NCI-H526 (cell line): ENCODE measurements around the gene OR10A5.
"Not testable (repeated sequence)": the region's sequence is repeated elsewhere in the genome, so short reads cannot be mapped to it uniquely, and the experiment has no call there.

Experiments
- DNase-seq, 2 experiments: peaks; one replicate each; lab custom pipeline; 2025; lab: John Stamatoyannopoulos, UW

OR10A5 gene

DNA sequence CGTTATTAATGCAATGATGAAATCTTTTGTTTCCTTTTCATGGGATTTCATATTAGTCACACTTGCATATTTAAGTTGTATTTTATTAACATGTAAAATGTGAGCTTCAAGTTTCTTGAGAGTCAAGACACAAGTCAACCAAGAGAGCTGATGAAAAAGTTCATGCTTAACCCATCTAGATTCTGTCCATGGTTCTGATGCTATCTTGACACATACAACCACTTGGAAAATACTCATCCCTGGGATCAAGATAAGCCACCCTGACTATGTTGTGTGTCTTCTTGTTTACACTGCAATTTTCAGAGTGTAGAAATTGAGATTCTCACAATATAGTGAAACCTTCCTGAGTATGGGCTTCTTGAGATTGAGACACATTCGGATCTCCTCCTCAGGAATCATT, 30.3 kb downstream of the OR10A5 start:
- no peak for DNase-seq

DNA sequence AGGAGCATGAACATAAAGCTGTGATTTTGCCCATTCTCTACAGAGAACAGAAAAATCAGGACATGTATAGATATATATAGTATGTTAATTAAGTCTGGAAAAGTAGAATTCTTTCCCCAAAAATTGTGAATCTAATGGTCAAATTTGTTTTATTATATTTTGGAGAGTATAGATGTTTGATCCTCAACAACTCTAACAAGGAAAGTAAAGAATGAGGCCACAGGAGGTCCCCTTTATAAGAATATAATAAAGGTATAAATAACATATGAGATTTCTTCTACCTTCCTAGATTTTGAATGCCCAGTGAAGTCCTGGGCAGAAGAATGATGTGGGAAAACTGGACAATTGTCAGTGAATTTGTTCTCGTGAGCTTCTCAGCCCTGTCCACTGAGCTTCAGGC, 30.8 kb downstream of the OR10A5 start, which contains the start of gene OR10A4:
Gene OR10A4 (plus strand): TSS at position 301 of the 400 bp plus-strand sequence. CDS start 23 bp downstream, at position 324.
- no peak for DNase-seq

- DNase-seq, result no peak
These were observed 31.4 kb downstream of the OR10A5 start for GRCh38 chr11:6876914-6877313.

GRCh38 chr11:6882751-6883150, 37.3 kb downstream of the OR10A5 start:
- no peak for DNase-seq

DNA sequence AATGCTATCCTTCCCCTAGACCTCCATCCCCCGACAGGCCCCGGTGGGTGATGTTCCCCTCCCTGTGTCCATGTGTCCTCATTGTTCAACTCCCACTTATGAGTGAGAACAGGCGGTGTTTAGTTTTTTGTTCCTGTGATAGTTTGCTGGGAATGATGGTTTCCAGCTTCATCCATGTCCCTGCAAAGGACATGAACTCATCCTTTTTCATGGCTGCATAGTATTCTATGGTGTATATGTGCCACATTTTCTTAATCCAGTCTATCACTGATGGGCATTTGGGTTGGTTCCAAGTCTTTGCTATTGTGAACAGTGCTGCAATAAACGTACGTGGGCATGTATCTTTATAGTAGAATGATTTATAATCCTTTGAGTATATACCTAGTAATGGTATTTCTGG, 42.2 kb downstream of the OR10A5 start:
- not testable (repeated sequence) for DNase-seq

GRCh38 chr11:6888830-6889229, 43.3 kb downstream of the OR10A5 start:
- DNase-seq, result no peak

- DNase-seq, result no peak
These were observed 44.4 kb downstream of the OR10A5 start for GRCh38 chr11:6889835-6890234.

GRCh38 chr11:6892400-6892799, 46.9 kb downstream of the OR10A5 start, which contains the start of gene OR2D2:
OR2D2 (minus strand) TSS chr11:6892500; CDS start chr11:6892500, 0 bp downstream.
- DNase-seq, result no peak

DNA sequence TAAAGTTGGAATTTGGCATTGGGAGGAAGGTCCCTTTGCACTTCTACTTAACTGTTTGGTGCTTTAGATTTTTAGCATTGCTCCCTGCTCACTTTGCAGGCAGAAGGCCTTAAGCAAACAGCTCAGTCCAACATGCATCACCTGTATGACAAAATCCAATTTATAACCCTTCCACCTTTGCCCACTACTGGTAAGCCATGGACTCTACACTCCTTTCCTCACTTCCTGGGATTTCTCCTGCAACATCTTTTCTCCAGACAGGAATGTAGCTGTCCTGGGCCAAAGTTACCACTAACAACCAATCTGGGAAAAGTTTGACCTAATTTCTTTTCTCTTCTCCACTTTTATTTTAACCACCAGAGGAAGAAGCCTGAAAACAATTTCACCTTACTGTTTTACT, 48.6 kb downstream of the OR10A5 start:
- DNase-seq, result peak in 1 of 2 experiments; percentile 5

DNA sequence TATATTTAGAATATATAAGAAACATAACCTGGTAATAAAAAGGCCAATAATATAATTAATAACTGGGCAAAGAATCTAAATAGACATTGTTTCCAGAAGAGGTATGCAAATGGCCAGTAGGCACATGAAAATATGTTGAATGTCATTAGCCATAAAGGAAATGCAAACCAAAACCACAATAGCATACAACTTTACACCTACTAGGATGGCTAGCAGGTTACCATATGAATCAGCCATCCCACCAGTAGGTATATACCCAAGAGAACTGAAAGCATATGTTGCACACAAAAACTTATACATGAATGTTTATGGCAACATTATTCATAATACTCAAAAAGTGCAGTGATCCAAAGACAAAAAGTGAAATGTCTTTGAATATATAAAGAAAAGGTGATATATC, 49.5 kb downstream of the OR10A5 start:
- peak; percentile 61 to 64 for DNase-seq
